IPS-20b (cell line): ENCODE measurements around the gene ASTN2.

Source experiments
- H3K27ac ChIP-seq: one replicate; pipeline ENCODE4 v1.5.1; 2013; ENCODE audit warnings: low read length
- H3K27me3 ChIP-seq: 2 replicates; pipeline ENCODE4 v1.6.1; 2013; ENCODE audit warnings: mild to moderate bottlenecking, low read length, inconsistent platforms; ENCODE audit not compliant: insufficient read depth
- H3K36me3 ChIP-seq: 2 replicates; pipeline ENCODE4 v1.6.1; 2013; ENCODE audit warnings: low read depth, mild to moderate bottlenecking, inconsistent platforms, low read length, moderate library complexity; ENCODE audit not compliant: insufficient read depth
- H3K4me1 ChIP-seq: 2 replicates; pipeline ENCODE4 v1.6.1; 2013; ENCODE audit warnings: mild to moderate bottlenecking, control low read depth, inconsistent platforms, low read length, moderate library complexity; ENCODE audit not compliant: insufficient read depth
- H3K4me3 ChIP-seq: 2 replicates; pipeline ENCODE4 v1.5.1; 2013; ENCODE audit warnings: mild to moderate bottlenecking, low read length, inconsistent platforms
- H3K9ac ChIP-seq: 2 replicates; pipeline ENCODE4 v1.6.1; 2013; ENCODE audit warnings: low read depth, mild to moderate bottlenecking, inconsistent platforms, low read length, moderate library complexity
- H3K9me3 ChIP-seq: 2 replicates; pipeline ENCODE4 v1.6.1; 2013; ENCODE audit warnings: mild to moderate bottlenecking, low read depth, low read length, inconsistent platforms; ENCODE audit not compliant: insufficient read depth

The ASTN2 gene

GRCh38 chr9:116420993-116421538 lies 993.8 kb downstream of the ASTN2 start:
- H3K27me3 ChIP-seq = no peaks in the 10 kb centered on the region
- no peaks in the 10 kb centered on the region for H3K4me1 ChIP-seq
- H3K36me3 ChIP-seq = no peaks in the 10 kb centered on the region
- no peak overlapping the region for H3K4me3 ChIP-seq
- no peak overlapping the region for H3K9ac ChIP-seq
- no peak overlapping the region for H3K27ac ChIP-seq
- H3K9me3 ChIP-seq = no peaks in the 10 kb centered on the region

- H3K27ac ChIP-seq = no peak overlapping the region
- H3K36me3 ChIP-seq = no peaks in the 10 kb centered on the region
- H3K27me3 ChIP-seq = no peaks in the 10 kb centered on the region
- no peak overlapping the region for H3K9ac ChIP-seq
- no peaks in the 10 kb centered on the region for H3K4me1 ChIP-seq
- no peak overlapping the region for H3K4me3 ChIP-seq
- no peaks in the 10 kb centered on the region for H3K9me3 ChIP-seq
These were observed 995.7 kb downstream of the ASTN2 start for GRCh38 chr9:116419181-116419580.

- no peaks in the 10 kb centered on the region for H3K36me3 ChIP-seq
- no peaks in the 10 kb centered on the region for H3K4me1 ChIP-seq
- H3K9me3 ChIP-seq = no peaks in the 10 kb centered on the region
These were observed 997.4 kb downstream of the ASTN2 start for GRCh38 chr9:116417464-116417863.

GRCh38 chr9:116416421-116416820 lies 998.4 kb downstream of the ASTN2 start:
- H3K4me3 ChIP-seq = no peak overlapping the region
- no peaks in the 10 kb centered on the region for H3K27me3 ChIP-seq
- no peaks in the 10 kb centered on the region for H3K4me1 ChIP-seq
- no peaks in the 10 kb centered on the region for H3K9me3 ChIP-seq
- H3K27ac ChIP-seq = no peak overlapping the region
- H3K36me3 ChIP-seq = no peaks in the 10 kb centered on the region
- no peak overlapping the region for H3K9ac ChIP-seq

More at GRCh38 chr9:116417464-116417863, 997.4 kb downstream of the ASTN2 start:
- H3K4me3 ChIP-seq = no peak overlapping the region
- no peak overlapping the region for H3K27ac ChIP-seq
- no peak overlapping the region for H3K9ac ChIP-seq
- no peaks in the 10 kb centered on the region for H3K27me3 ChIP-seq

- Histone ChIP-seq H3K27ac (no peak overlapping the region), H3K36me3 (no peaks in the 10 kb centered on the region), H3K9ac (no peak overlapping the region), H3K27me3 (no peaks in the 10 kb centered on the region), H3K9me3 (no peaks in the 10 kb centered on the region), H3K4me1 (no peaks in the 10 kb centered on the region), H3K4me3 (no peak overlapping the region)
These were observed 1000.5 kb downstream of the ASTN2 start for GRCh38 chr9:116414374-116414773.

GRCh38 chr9:116411506-116411905 lies 1003.4 kb downstream of the ASTN2 start:
- H3K9me3 ChIP-seq = no peaks in the 10 kb centered on the region
- no peak overlapping the region for H3K4me3 ChIP-seq
- no peak overlapping the region for H3K27ac ChIP-seq
- no peaks in the 10 kb centered on the region for H3K4me1 ChIP-seq
- no peaks in the 10 kb centered on the region for H3K36me3 ChIP-seq
- H3K9ac ChIP-seq = no peak overlapping the region
- no peaks in the 10 kb centered on the region for H3K27me3 ChIP-seq

- no peak overlapping the region for H3K27ac ChIP-seq
- H3K9ac ChIP-seq = no peak overlapping the region
- no peaks in the 10 kb centered on the region for H3K9me3 ChIP-seq
- H3K36me3 ChIP-seq = no peaks in the 10 kb centered on the region
- no peaks in the 10 kb centered on the region for H3K4me1 ChIP-seq
- no peaks in the 10 kb centered on the region for H3K27me3 ChIP-seq
- H3K4me3 ChIP-seq = no peak overlapping the region
These were observed 1005.2 kb downstream of the ASTN2 start for GRCh38 chr9:116409638-116410037.

GRCh38 chr9:116409129-116409528 lies 1005.7 kb downstream of the ASTN2 start:
- H3K27ac ChIP-seq = no peak overlapping the region
- H3K4me3 ChIP-seq = no peak overlapping the region
- H3K9ac ChIP-seq = no peak overlapping the region
- no peaks in the 10 kb centered on the region for H3K27me3 ChIP-seq
- no peaks in the 10 kb centered on the region for H3K36me3 ChIP-seq
- no peaks in the 10 kb centered on the region for H3K9me3 ChIP-seq
- H3K4me1 ChIP-seq = no peaks in the 10 kb centered on the region

- Histone ChIP-seq H3K27me3 (no peaks in the 10 kb centered on the region), H3K4me3 (no peak overlapping the region), H3K36me3 (no peaks in the 10 kb centered on the region), H3K9me3 (no peaks in the 10 kb centered on the region), H3K9ac (no peak overlapping the region), H3K4me1 (no peaks in the 10 kb centered on the region), H3K27ac (no peak overlapping the region)
These were observed 1008.4 kb downstream of the ASTN2 start for GRCh38 chr9:116406469-116406868.

GRCh38 chr9:116405321-116405720 lies 1009.5 kb downstream of the ASTN2 start:
- Histone ChIP-seq H3K9me3 (no peaks in the 10 kb centered on the region), H3K27ac (no peak overlapping the region), H3K36me3 (no peaks in the 10 kb centered on the region), H3K4me1 (no peaks in the 10 kb centered on the region), H3K9ac (no peak overlapping the region), H3K4me3 (no peak overlapping the region), H3K27me3 (no peaks in the 10 kb centered on the region)

GRCh38 chr9:116404228-116404627 lies 1010.6 kb downstream of the ASTN2 start:
- no peaks in the 10 kb centered on the region for H3K4me1 ChIP-seq
- no peak overlapping the region for H3K27ac ChIP-seq
- no peaks in the 10 kb centered on the region for H3K36me3 ChIP-seq
- H3K4me3 ChIP-seq = no peak overlapping the region
- no peaks in the 10 kb centered on the region for H3K9me3 ChIP-seq
- no peaks in the 10 kb centered on the region for H3K27me3 ChIP-seq
- no peak overlapping the region for H3K9ac ChIP-seq

- Histone ChIP-seq H3K9ac (no peak overlapping the region), H3K9me3 (no peaks in the 10 kb centered on the region), H3K4me1 (no peaks in the 10 kb centered on the region), H3K27me3 (no peaks in the 10 kb centered on the region), H3K27ac (no peak overlapping the region), H3K4me3 (no peak overlapping the region), H3K36me3 (no peaks in the 10 kb centered on the region)
These were observed 1011.7 kb downstream of the ASTN2 start for GRCh38 chr9:116403171-116403570.

- Histone ChIP-seq H3K27ac (no peak overlapping the region), H3K4me1 (no peaks in the 10 kb centered on the region), H3K27me3 (no peaks in the 10 kb centered on the region), H3K4me3 (no peak overlapping the region), H3K36me3 (no peaks in the 10 kb centered on the region), H3K9me3 (no peaks in the 10 kb centered on the region), H3K9ac (no peak overlapping the region)
These were observed 1019.2 kb downstream of the ASTN2 start for GRCh38 chr9:116395699-116396037.
